HG02623 (cell line): ENCODE measurements around the gene LYRM4.
A peak's percentile ranks its signal among the peaks of the same experiment; 100 is the strongest.

ENCODE experiments used
- ATAC-seq: cut with Tn5 transposase; IDR thresholded peaks from one replicate; pipeline ENCODE4 v1.9.1; 2021; ENCODE audit warnings: moderate library complexity; ENCODE audit not compliant: unreplicated experiment

The LYRM4 gene

GRCh38 chr6:5260661-5261544 is at the start of gene LYRM4, which contains the start of gene FARS2:
LYRM4 (minus strand) TSS chr6:5260950; CDS start chr6:5260733, 217 bp downstream.
FARS2 (plus strand) TSS chr6:5261513.
- ATAC-seq: peak; percentile 73

GRCh38 chr6:5308066-5308465 is 47.3 kb upstream of the LYRM4 start:
- no peak for ATAC-seq

GRCh38 chr6:5307058-5307457 is 46.3 kb upstream of the LYRM4 start:
- ATAC-seq: no peak

- no peak for ATAC-seq
Observed at GRCh38 chr6:5305968-5306626, 45.3 kb upstream of the LYRM4 start.

- ATAC-seq: no peak
Observed at GRCh38 chr6:5303682-5304081, 42.9 kb upstream of the LYRM4 start.

- peak; percentile 58 for ATAC-seq
Observed at GRCh38 chr6:5302995-5303622, 42.4 kb upstream of the LYRM4 start.

- peak; percentile 84 for ATAC-seq
Observed at GRCh38 chr6:5302220-5302946, 41.6 kb upstream of the LYRM4 start.

- no peak for ATAC-seq
Observed at GRCh38 chr6:5300206-5300764, 39.5 kb upstream of the LYRM4 start.

- ATAC-seq: no peak
Observed at GRCh38 chr6:5295623-5296022, 34.9 kb upstream of the LYRM4 start.

- ATAC-seq: no peak
Observed at GRCh38 chr6:5294392-5295211, 33.9 kb upstream of the LYRM4 start.

- no peak for ATAC-seq
Observed at GRCh38 chr6:5293692-5294091, 32.9 kb upstream of the LYRM4 start.

GRCh38 chr6:5292154-5292553 is 31.4 kb upstream of the LYRM4 start:
- no peak for ATAC-seq

- ATAC-seq: no peak
Observed at GRCh38 chr6:5290500-5290899, 29.8 kb upstream of the LYRM4 start.

- no peak for ATAC-seq
Observed at GRCh38 chr6:5290097-5290496, 29.3 kb upstream of the LYRM4 start.

GRCh38 chr6:5287966-5288297 is 27.2 kb upstream of the LYRM4 start:
- ATAC-seq: no peak

GRCh38 chr6:5287205-5287965 is 26.6 kb upstream of the LYRM4 start:
- ATAC-seq: no peak

GRCh38 chr6:5286780-5287179 is 26.0 kb upstream of the LYRM4 start:
- ATAC-seq: no peak

- no peak for ATAC-seq
Observed at GRCh38 chr6:5285526-5285925, 24.8 kb upstream of the LYRM4 start.

- ATAC-seq: no peak
Observed at GRCh38 chr6:5285081-5285480, 24.3 kb upstream of the LYRM4 start.
